ENCODE results near the gene LAMB4. TPM values are rescaled to one million over a fixed set of nuclear protein-coding genes. Genes with fewer than 3 reads are reported as not detected.
"Not testable (repeated sequence)": the region's sequence is repeated elsewhere in the genome, so short reads cannot be mapped to it uniquely, and the experiment has no call there.

The LAMB4 gene
- total RNA-seq, 2 donors from 2014 or later = not detected

GRCh38 chr7:108044345-108044744 is 85.8 kb downstream of the LAMB4 start:
- Mint-ChIP-seq H3K27me3 (peaks cover 6% of the 10 kb centered on the region), H3K27ac (no peak overlapping the region), H3K4me3 (no peak overlapping the region), H3K36me3 (ENCODE audit: low read depth) (no peaks in the 10 kb centered on the region), H3K9me3 (no peaks in the 10 kb centered on the region), H3K4me1 (no peaks in the 10 kb centered on the region)
- ATAC-seq (replicated peaks) = no peak

GRCh38 chr7:108038986-108039385 is 91.2 kb downstream of the LAMB4 start:
- Mint-ChIP-seq H3K27me3 (peaks cover 13% of the 10 kb centered on the region), H3K4me1 (no peaks in the 10 kb centered on the region), H3K36me3 (ENCODE audit: low read depth) (no peaks in the 10 kb centered on the region), H3K9me3 (no peaks in the 10 kb centered on the region), H3K27ac (no peak overlapping the region), H3K4me3 (no peak overlapping the region)
- ATAC-seq (replicated peaks) = no peak

GRCh38 chr7:108037741-108038140 is 92.4 kb downstream of the LAMB4 start:
- peaks cover 13% of the 10 kb centered on the region for H3K27me3 Mint-ChIP-seq
- no peak overlapping the region for H3K27ac Mint-ChIP-seq
- H3K36me3 Mint-ChIP-seq (ENCODE audit: low read depth) = no peaks in the 10 kb centered on the region
- H3K4me3 Mint-ChIP-seq = no peak overlapping the region
- no peaks in the 10 kb centered on the region for H3K9me3 Mint-ChIP-seq
- ATAC-seq (replicated peaks) = no peak
- H3K4me1 Mint-ChIP-seq = no peaks in the 10 kb centered on the region

- no peaks in the 10 kb centered on the region for H3K4me1 Mint-ChIP-seq
- H3K36me3 Mint-ChIP-seq (ENCODE audit: low read depth) = no peaks in the 10 kb centered on the region
- H3K9me3 Mint-ChIP-seq = no peaks in the 10 kb centered on the region
- no peak overlapping the region for H3K27ac Mint-ChIP-seq
- ATAC-seq (replicated peaks) = no peak
- no peak overlapping the region for H3K4me3 Mint-ChIP-seq
- peaks cover 13% of the 10 kb centered on the region for H3K27me3 Mint-ChIP-seq
These were observed 93.0 kb downstream of the LAMB4 start for GRCh38 chr7:108037140-108037539.

- Mint-ChIP-seq H3K27me3 (peaks cover 11% of the 10 kb centered on the region), H3K36me3 (ENCODE audit: low read depth) (no peaks in the 10 kb centered on the region), H3K4me1 (no peaks in the 10 kb centered on the region), H3K27ac (no peak overlapping the region), H3K4me3 (no peak overlapping the region), H3K9me3 (no peaks in the 10 kb centered on the region)
- no peak for ATAC-seq (replicated peaks)
These were observed 95.6 kb downstream of the LAMB4 start for GRCh38 chr7:108034586-108034985.

GRCh38 chr7:108033776-108034497 is 96.2 kb downstream of the LAMB4 start:
- Mint-ChIP-seq H3K36me3 (ENCODE audit: low read depth) (no peaks in the 10 kb centered on the region), H3K4me3 (no peak overlapping the region), H3K4me1 (no peaks in the 10 kb centered on the region), H3K27ac (no peak overlapping the region), H3K27me3 (peaks cover 16% of the 10 kb centered on the region), H3K9me3 (no peaks in the 10 kb centered on the region)
- ATAC-seq (replicated peaks) = no peak

GRCh38 chr7:108033309-108033708 is 96.9 kb downstream of the LAMB4 start:
- H3K9me3 Mint-ChIP-seq; H3K36me3 Mint-ChIP-seq (ENCODE audit: low read depth); H3K4me1 Mint-ChIP-seq; ATAC-seq (replicated peaks); H3K4me3 Mint-ChIP-seq; H3K27ac Mint-ChIP-seq: not testable (repeated sequence)
- peaks cover 10% of the 10 kb centered on the region for H3K27me3 Mint-ChIP-seq

- H3K4me3 Mint-ChIP-seq = no peak overlapping the region
- no peaks in the 10 kb centered on the region for H3K4me1 Mint-ChIP-seq
These were observed 99.6 kb downstream of the LAMB4 start for GRCh38 chr7:108030516-108030915.

GRCh38 chr7:108029034-108029433 is 101.1 kb downstream of the LAMB4 start:
- Mint-ChIP-seq H3K9me3 (no peaks in the 10 kb centered on the region), H3K36me3 (ENCODE audit: low read depth) (no peaks in the 10 kb centered on the region), H3K4me3 (no peak overlapping the region), H3K4me1 (no peaks in the 10 kb centered on the region), H3K27me3 (peaks cover 15% of the 10 kb centered on the region), H3K27ac (no peak overlapping the region)
- ATAC-seq (replicated peaks) = no peak

More at GRCh38 chr7:108030516-108030915, 99.6 kb downstream of the LAMB4 start:
- Mint-ChIP-seq H3K27me3 (peaks cover 8% of the 10 kb centered on the region), H3K36me3 (ENCODE audit: low read depth) (no peaks in the 10 kb centered on the region), H3K27ac (no peak overlapping the region), H3K9me3 (no peaks in the 10 kb centered on the region)
- ATAC-seq (replicated peaks) = no peak

- no peaks in the 10 kb centered on the region for H3K36me3 Mint-ChIP-seq (ENCODE audit: low read depth)
- H3K27ac Mint-ChIP-seq = no peak overlapping the region
- peaks cover 15% of the 10 kb centered on the region for H3K27me3 Mint-ChIP-seq
- H3K9me3 Mint-ChIP-seq = no peaks in the 10 kb centered on the region
- H3K4me3 Mint-ChIP-seq = no peak overlapping the region
- H3K4me1 Mint-ChIP-seq = no peaks in the 10 kb centered on the region
- no peak for ATAC-seq (replicated peaks)
These were observed 102.0 kb downstream of the LAMB4 start for GRCh38 chr7:108028111-108028510.

GRCh38 chr7:108027239-108027638 is 102.9 kb downstream of the LAMB4 start:
- Mint-ChIP-seq H3K36me3 (ENCODE audit: low read depth) (no peaks in the 10 kb centered on the region), H3K9me3 (no peaks in the 10 kb centered on the region), H3K27me3 (peaks cover 15% of the 10 kb centered on the region), H3K27ac (no peak overlapping the region), H3K4me3 (no peak overlapping the region), H3K4me1 (no peaks in the 10 kb centered on the region)
- no peak for ATAC-seq (replicated peaks)

GRCh38 chr7:108026647-108027046 is 103.5 kb downstream of the LAMB4 start:
- no peak overlapping the region for H3K27ac Mint-ChIP-seq
- peaks cover 15% of the 10 kb centered on the region for H3K27me3 Mint-ChIP-seq
- H3K4me3 Mint-ChIP-seq = no peak overlapping the region
- H3K9me3 Mint-ChIP-seq = no peaks in the 10 kb centered on the region
- no peak for ATAC-seq (replicated peaks)
- no peaks in the 10 kb centered on the region for H3K36me3 Mint-ChIP-seq (ENCODE audit: low read depth)
- H3K4me1 Mint-ChIP-seq = no peaks in the 10 kb centered on the region

GRCh38 chr7:108026116-108026515 is 104.0 kb downstream of the LAMB4 start:
- no peak for ATAC-seq (replicated peaks)
- Mint-ChIP-seq H3K4me3 (no peak overlapping the region), H3K27ac (no peak overlapping the region), H3K27me3 (peaks cover 15% of the 10 kb centered on the region), H3K4me1 (no peaks in the 10 kb centered on the region), H3K36me3 (ENCODE audit: low read depth) (no peaks in the 10 kb centered on the region), H3K9me3 (no peaks in the 10 kb centered on the region)

GRCh38 chr7:108024538-108024937 is 105.6 kb downstream of the LAMB4 start:
- peaks cover 17% of the 10 kb centered on the region for H3K27me3 Mint-ChIP-seq
- no peak overlapping the region for H3K4me3 Mint-ChIP-seq
- no peak overlapping the region for H3K27ac Mint-ChIP-seq
- no peaks in the 10 kb centered on the region for H3K9me3 Mint-ChIP-seq
- ATAC-seq (replicated peaks) = no peak
- no peaks in the 10 kb centered on the region for H3K36me3 Mint-ChIP-seq (ENCODE audit: low read depth)
- H3K4me1 Mint-ChIP-seq = no peaks in the 10 kb centered on the region

- Mint-ChIP-seq H3K4me1 (no peaks in the 10 kb centered on the region), H3K9me3 (no peaks in the 10 kb centered on the region), H3K36me3 (ENCODE audit: low read depth) (no peaks in the 10 kb centered on the region)
These were observed 109.6 kb downstream of the LAMB4 start for GRCh38 chr7:108020585-108020984.

GRCh38 chr7:108018668-108019067 is 111.5 kb downstream of the LAMB4 start:
- Mint-ChIP-seq H3K27ac (no peak overlapping the region), H3K4me3 (no peak overlapping the region), H3K36me3 (ENCODE audit: low read depth) (no peaks in the 10 kb centered on the region), H3K27me3 (peaks cover 10% of the 10 kb centered on the region), H3K4me1 (no peaks in the 10 kb centered on the region), H3K9me3 (no peaks in the 10 kb centered on the region)
- no peak for ATAC-seq (replicated peaks)

More at GRCh38 chr7:108020585-108020984, 109.6 kb downstream of the LAMB4 start:
- peaks cover 17% of the 10 kb centered on the region for H3K27me3 Mint-ChIP-seq
- ATAC-seq (replicated peaks) = no peak
- H3K27ac Mint-ChIP-seq = no peak overlapping the region
- no peak overlapping the region for H3K4me3 Mint-ChIP-seq

Data from activated T-helper 17 cell treated with anti-CD3 and anti-CD28 coated beads, Interleukin-2, amount 50 U/mL, for 72 hours (primary cell).